ENCODE data around the gene VGLL3. TPM values are rescaled to one million over a fixed set of nuclear protein-coding genes. Genes with fewer than 3 reads are reported as not detected.

VGLL3 gene
- total RNA-seq, 1 experiment from 2014 or later: 12.2 TPM

DNA sequence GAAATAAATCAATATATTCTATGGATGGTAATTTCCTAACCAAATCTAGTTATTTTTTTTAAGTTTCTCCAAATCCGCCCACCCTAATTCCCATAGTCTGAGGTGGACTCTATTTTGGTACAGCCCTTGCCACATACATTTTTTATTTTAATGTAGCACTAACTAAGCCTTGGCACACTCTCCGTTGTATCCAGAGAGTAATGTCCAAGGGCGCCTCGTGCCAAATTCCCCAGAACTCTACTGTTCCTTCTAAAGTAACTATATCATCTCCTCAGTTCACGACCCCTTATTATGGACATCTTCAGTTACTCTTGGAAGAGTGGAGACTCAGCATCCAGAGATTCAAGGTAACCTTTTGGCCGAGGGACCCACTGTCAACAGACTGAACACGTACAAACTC is 1.3 kb downstream of the VGLL3 start:
- H3K4me1 Mint-ChIP-seq (ENCODE audit: insufficient read depth, unreplicated experiment): peaks cover 34% of the 10 kb centered on the region
- DNase-seq (ENCODE audit: unreplicated experiment): no peak
- TF ChIP-seq, protein P1, sequence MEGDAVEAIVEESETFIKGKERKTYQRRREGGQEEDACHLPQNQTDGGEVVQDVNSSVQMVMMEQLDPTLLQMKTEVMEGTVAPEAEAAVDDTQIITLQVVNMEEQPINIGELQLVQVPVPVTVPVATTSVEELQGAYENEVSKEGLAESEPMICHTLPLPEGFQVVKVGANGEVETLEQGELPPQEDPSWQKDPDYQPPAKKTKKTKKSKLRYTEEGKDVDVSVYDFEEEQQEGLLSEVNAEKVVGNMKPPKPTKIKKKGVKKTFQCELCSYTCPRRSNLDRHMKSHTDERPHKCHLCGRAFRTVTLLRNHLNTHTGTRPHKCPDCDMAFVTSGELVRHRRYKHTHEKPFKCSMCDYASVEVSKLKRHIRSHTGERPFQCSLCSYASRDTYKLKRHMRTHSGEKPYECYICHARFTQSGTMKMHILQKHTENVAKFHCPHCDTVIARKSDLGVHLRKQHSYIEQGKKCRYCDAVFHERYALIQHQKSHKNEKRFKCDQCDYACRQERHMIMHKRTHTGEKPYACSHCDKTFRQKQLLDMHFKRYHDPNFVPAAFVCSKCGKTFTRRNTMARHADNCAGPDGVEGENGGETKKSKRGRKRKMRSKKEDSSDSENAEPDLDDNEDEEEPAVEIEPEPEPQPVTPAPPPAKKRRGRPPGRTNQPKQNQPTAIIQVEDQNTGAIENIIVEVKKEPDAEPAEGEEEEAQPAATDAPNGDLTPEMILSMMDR (IDR thresholded peaks at IDR 0.05; ENCODE audit: unreplicated experiment): no peak
- intact Hi-C loops (cut with micrococcal nuclease): loop anchor here (2.0 to 10.0 kb wide), 5 partner anchors 17 to 235 kb away; partner anchors contain the start of gene CHMP2B
- BruUV-seq (replicated peaks): no TSS peak
- POLR2A ChIA-PET: interaction anchor here (1.0 to 5.4 kb wide), 12 partner anchors 12 to 196 kb away, joined by 3 to 32 read pairs (median 10); no protein-coding TSS in a partner anchor
- H3K27me3 Mint-ChIP-seq (ENCODE audit: insufficient read depth, unreplicated experiment): no peaks in the 10 kb centered on the region
- H3K9me3 Mint-ChIP-seq (ENCODE audit: unreplicated experiment): no peaks in the 10 kb centered on the region
- peaks cover 5% of the 10 kb centered on the region for H3K36me3 Mint-ChIP-seq (ENCODE audit: insufficient read depth, unreplicated experiment)
- H3K4me3 Mint-ChIP-seq (ENCODE audit: unreplicated experiment): peak overlapping the region; percentile 82
- peak overlapping the region; percentile 81 for H3K27ac Mint-ChIP-seq (ENCODE audit: low read depth, unreplicated experiment)
- CTCF ChIA-PET: interaction anchor here (0.9 to 1.8 kb wide), 10 partner anchors 10 to 198 kb away, joined by 3 to 9 read pairs (median 4); no protein-coding TSS in a partner anchor

DNA sequence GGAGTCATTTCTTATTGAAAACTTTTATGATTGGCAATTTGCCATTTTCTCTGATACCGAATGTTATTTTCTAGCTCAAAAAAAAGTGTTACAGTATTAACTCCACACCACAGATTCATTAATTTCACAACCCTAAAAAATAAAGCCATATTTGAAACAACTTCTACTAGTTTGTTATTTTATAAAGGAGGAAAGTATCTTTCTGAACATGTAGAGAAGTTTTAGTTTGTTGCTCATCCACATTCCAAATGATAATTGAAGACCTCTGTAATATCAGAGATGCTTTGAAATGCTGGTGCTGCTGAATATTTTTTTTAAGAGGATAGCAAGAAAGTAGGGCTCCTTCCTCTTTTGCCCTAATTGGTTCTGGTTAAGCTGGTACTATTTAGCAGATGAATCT is 1.9 kb downstream of the VGLL3 start:
- POLR2A ChIA-PET: interaction anchor here (0.8 to 5.4 kb wide), 7 partner anchors 15 to 196 kb away, joined by 3 to 32 read pairs (median 4); no protein-coding TSS in a partner anchor
- no peak for DNase-seq (ENCODE audit: unreplicated experiment)

DNA sequence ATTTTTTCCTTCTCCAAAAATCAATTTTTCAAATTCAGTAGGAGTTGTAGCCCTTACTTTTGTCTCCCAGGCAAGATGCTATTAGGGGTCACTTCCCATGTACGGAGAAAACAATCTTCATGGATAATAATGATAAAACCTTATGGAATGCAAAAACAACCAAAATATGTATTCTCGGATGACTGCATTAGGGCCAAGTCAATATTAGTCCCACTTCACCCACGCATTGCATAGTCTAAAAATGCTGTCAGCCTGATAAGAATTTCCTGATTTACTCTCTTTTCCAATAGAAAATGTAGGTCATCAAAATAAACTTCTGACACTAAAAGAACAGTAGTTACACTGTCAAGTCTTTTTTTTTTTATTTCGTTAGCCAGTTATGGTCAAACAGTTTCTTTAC is 2.7 kb downstream of the VGLL3 start:
- CTCF ChIA-PET: interaction anchor here (0.6 to 0.8 kb wide), 3 partner anchors 152 to 245 kb away, joined by 3 read pairs; no protein-coding TSS in a partner anchor
- H3K27ac Mint-ChIP-seq (ENCODE audit: low read depth, unreplicated experiment): peak overlapping the region; percentile 78
- TF ChIP-seq, protein P1 (IDR thresholded peaks at IDR 0.05; ENCODE audit: unreplicated experiment): no peak
- intact Hi-C loops (cut with micrococcal nuclease): no loop called here
- peaks cover 23% of the 10 kb centered on the region for H3K4me1 Mint-ChIP-seq (ENCODE audit: insufficient read depth, unreplicated experiment)
- H3K9me3 Mint-ChIP-seq (ENCODE audit: unreplicated experiment): no peaks in the 10 kb centered on the region
- POLR2A ChIA-PET: interaction anchor here (0.7 to 5.4 kb wide), 8 partner anchors 14 to 67 kb away, joined by 3 to 32 read pairs (median 7); no protein-coding TSS in a partner anchor
- no TSS peak for BruUV-seq (replicated peaks)
- peak; percentile 67 for DNase-seq (ENCODE audit: unreplicated experiment)
- no peaks in the 10 kb centered on the region for H3K27me3 Mint-ChIP-seq (ENCODE audit: insufficient read depth, unreplicated experiment)
- H3K4me3 Mint-ChIP-seq (ENCODE audit: unreplicated experiment): peak overlapping the region; percentile 82
- H3K36me3 Mint-ChIP-seq (ENCODE audit: insufficient read depth, unreplicated experiment): peaks cover 5% of the 10 kb centered on the region

More for the DNA sequence above, 1.9 kb downstream of the VGLL3 start:
- TF ChIP-seq, protein P1 (IDR thresholded peaks at IDR 0.05; ENCODE audit: unreplicated experiment): no peak
- Mint-ChIP-seq H3K36me3 (ENCODE audit: insufficient read depth, unreplicated experiment) (peaks cover 5% of the 10 kb centered on the region), H3K27me3 (ENCODE audit: insufficient read depth, unreplicated experiment) (no peaks in the 10 kb centered on the region), H3K4me1 (ENCODE audit: insufficient read depth, unreplicated experiment) (peaks cover 30% of the 10 kb centered on the region), H3K9me3 (ENCODE audit: unreplicated experiment) (no peaks in the 10 kb centered on the region), H3K4me3 (ENCODE audit: unreplicated experiment) (peak overlapping the region; percentile 82), H3K27ac (ENCODE audit: low read depth, unreplicated experiment) (peak overlapping the region; percentile 81)
- BruUV-seq (replicated peaks): TSS peak; percentile 27
- intact Hi-C loops (cut with micrococcal nuclease): no loop called here
- CTCF ChIA-PET: interaction anchor here (0.6 to 1.5 kb wide), 6 partner anchors 11 to 311 kb away, joined by 3 read pairs; no protein-coding TSS in a partner anchor

DNA sequence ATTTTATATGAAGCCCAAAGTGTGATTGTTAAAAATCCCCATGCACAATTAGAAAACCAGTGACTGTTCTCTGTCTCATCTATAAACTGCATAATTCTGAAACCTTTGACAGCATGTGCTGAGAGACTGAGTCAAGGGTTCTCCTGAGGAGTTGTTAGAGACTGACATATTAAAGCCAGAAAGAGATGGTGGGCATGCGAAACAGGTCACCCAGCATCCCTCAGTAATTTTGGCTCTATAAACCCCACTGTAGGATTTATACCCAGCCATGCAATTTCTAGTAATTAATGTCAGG is 3.6 kb downstream of the VGLL3 start:
- H3K4me1 Mint-ChIP-seq (ENCODE audit: insufficient read depth, unreplicated experiment): peaks cover 22% of the 10 kb centered on the region
- no peaks in the 10 kb centered on the region for H3K9me3 Mint-ChIP-seq (ENCODE audit: unreplicated experiment)
- DNase-seq (ENCODE audit: unreplicated experiment): no peak
- H3K27me3 Mint-ChIP-seq (ENCODE audit: insufficient read depth, unreplicated experiment): no peaks in the 10 kb centered on the region
- BruUV-seq (replicated peaks): no TSS peak
- POLR2A ChIA-PET: interaction anchor here (0.6 to 5.4 kb wide), 10 partner anchors 9 to 189 kb away, joined by 3 to 32 read pairs (median 6); no protein-coding TSS in a partner anchor
- H3K27ac Mint-ChIP-seq (ENCODE audit: low read depth, unreplicated experiment): peak overlapping the region; percentile 78
- TF ChIP-seq, protein P1 (IDR thresholded peaks at IDR 0.05; ENCODE audit: unreplicated experiment): no peak
- CTCF ChIA-PET: interaction anchor here (0.6 to 1.3 kb wide), 2 partner anchors 49 to 189 kb away, joined by 3 to 4 read pairs; no protein-coding TSS in a partner anchor
- intact Hi-C loops (cut with micrococcal nuclease): no loop called here
- peaks cover 5% of the 10 kb centered on the region for H3K36me3 Mint-ChIP-seq (ENCODE audit: insufficient read depth, unreplicated experiment)
- H3K4me3 Mint-ChIP-seq (ENCODE audit: unreplicated experiment): peak overlapping the region; percentile 82
